Tibial nerve (tissue), 4 donors: Measurements from ENCODE around the gene GABRG3.

Experiments
- CTCF ChIP-seq, 5 experiments: fragments of 200-600 bp in 3 of 5; fragments of 450-650 bp in 2 of 5; sonication (generic) in 3 of 5; IDR thresholded peaks; one replicate each; pipeline ENCODE4 v1.5.1; 2016 to 2019; ENCODE audit warnings: antibody characterized with exemption in 5 of 5, mild to moderate bottlenecking in 3 of 5, moderate library complexity in 2 of 5
- EP300 ChIP-seq, 2 donors: sonication (generic); formaldehyde crosslinking; IDR thresholded peaks; one replicate each; pipeline ENCODE4 v1.6.1; 2017; ENCODE audit warnings: antibody characterized with exemption in 2 of 2, mild to moderate bottlenecking in 1 of 2
- POLR2A ChIP-seq, 2 donors: fragments of 450-650 bp; IDR thresholded peaks; one replicate each; pipeline ENCODE4 v1.6.1; 2017; ENCODE audit warnings: antibody characterized with exemption in 2 of 2, mild to moderate bottlenecking in 2 of 2, moderate library complexity in 2 of 2

- no peak for TF ChIP-seq POLR2A (IDR thresholded peaks at IDR 0.05)
- no peak for TF ChIP-seq CTCF (IDR thresholded peaks at IDR 0.05)
- TF ChIP-seq EP300 (IDR thresholded peaks at IDR 0.05) = no peak
These were observed 535.8 kb downstream of the GABRG3 start for GRCh38 chr15:27506752-27507151.
